GM12878 (cell line): Measurements from ENCODE around the gene ADGRV1. TPM values are rescaled to one million over a fixed set of nuclear protein-coding genes. Genes with fewer than 3 reads are reported as not detected.

Experiments used
- ATAC-seq: fragments of 200-7000 bp; cut with Tn5 transposase; 3 replicates; pipeline ENCODE4 v1.9.1; 2020; ENCODE audit warnings: mild to moderate bottlenecking, moderate library complexity
- BruUV-seq: library from RNA; stranded (reverse); fragments of 400-500 nt; replicated peaks from 2 replicates; lab custom pipeline; 2021; lab: Mats Ljungman, UMichigan
- CTCF ChIA-PET: fragments of 300-600 bp; sonication (Branson Sonifier 250); formaldehyde crosslinking; extraction: SDS; loops from one replicate; lab custom pipeline; 2021; ENCODE audit warnings: inconsistent platforms; lab: Yijun Ruan, JAX
- POLR2A ChIA-PET: fragments of 350-600 bp; formaldehyde crosslinking; extraction: SDS; loops from one replicate; lab custom pipeline; 2021; ENCODE audit warnings: inconsistent platforms; lab: Charles Lee
- RAD21 ChIA-PET: fragments of 300-600 bp; sonication (Branson Sonifier 250); formaldehyde crosslinking; loops from one replicate; lab custom pipeline; 2023; ENCODE audit warnings: antibody characterized with exemption; ENCODE audit not compliant: unreplicated experiment; lab: Charles Lee
- SMC1A ChIA-PET: fragments of 300-600 bp; sonication (Branson Sonifier 250); formaldehyde crosslinking; loops from one replicate; lab custom pipeline; 2023; ENCODE audit not compliant: unreplicated experiment, uncharacterized antibody; lab: Charles Lee
- DNase-seq: peaks from one replicate; pipeline ENCODE4 v3.0.0-alpha.2; 2011; ENCODE audit warnings: low read depth, low spot score
- FAIRE-seq: peaks from 3 replicates; lab custom pipeline; 2011; peaks lifted over from hg19 to GRCh38; lab: Jason Lieb, UNC
- H2AFZ ChIP-seq: 2 replicates; pipeline ENCODE4 v1.6.0; 2011; ENCODE audit warnings: low read depth, low read length, control low read depth; ENCODE audit not compliant: control insufficient read depth
- H3K27ac ChIP-seq: 2 replicates; pipeline ENCODE4 v1.5.1; 2011; ENCODE audit warnings: control low read depth; ENCODE audit not compliant: control insufficient read depth, insufficient read depth
- H3K27me3 ChIP-seq, 2 experiments: replicated peaks in 1 of 2; 2 replicates each; pipeline versions ENCODE4 v1.6.0 to v1.6.1; 2011; ENCODE audit warnings: low read length in 1 of 2; ENCODE audit not compliant: control insufficient read depth in 2 of 2, insufficient read depth in 2 of 2
- H3K36me3 ChIP-seq, 2 experiments: 2 replicates each; pipeline ENCODE4 v1.5.1; 2011; ENCODE audit warnings: low read length in 1 of 2; ENCODE audit not compliant: control insufficient read depth in 2 of 2, insufficient read depth in 2 of 2
- H3K4me1 ChIP-seq: 2 replicates; pipeline ENCODE4 v1.6.1; 2011; ENCODE audit warnings: mild to moderate bottlenecking, low read length, moderate library complexity, mixed read lengths; ENCODE audit not compliant: control insufficient read depth, insufficient read depth
- H3K4me2 ChIP-seq: 2 replicates; pipeline ENCODE4 v1.6.0; 2011; ENCODE audit warnings: control low read depth; ENCODE audit not compliant: control insufficient read depth, insufficient read depth
- H3K4me3 ChIP-seq: fragments of 200-600 bp; sonication (generic); 2 replicates; pipeline ENCODE4 v1.5.1; 2016
- H3K79me2 ChIP-seq: 2 replicates; pipeline ENCODE4 v1.6.0; 2011; ENCODE audit warnings: low read length; ENCODE audit not compliant: control insufficient read depth, insufficient read depth
- H3K9ac ChIP-seq: 2 replicates; pipeline ENCODE4 v1.8.0; 2011; ENCODE audit warnings: low read length, control low read depth, mixed read lengths; ENCODE audit not compliant: control insufficient read depth, insufficient read depth
- H3K9me3 ChIP-seq: replicated peaks from 3 replicates; pipeline ENCODE4 v1.5.1; 2011; ENCODE audit warnings: mild to moderate bottlenecking, low read length; ENCODE audit not compliant: control insufficient read depth, insufficient read depth
- H4K20me1 ChIP-seq: 2 replicates; pipeline ENCODE4 v1.6.0; 2011; ENCODE audit not compliant: control insufficient read depth, insufficient read depth
- CEBPZ ChIP-seq: fragments of 150-350 bp; IDR thresholded peaks from 2 replicates; pipeline ENCODE4 v1.6.1; 2016; ENCODE audit warnings: low read depth, low read length
- CHD4 ChIP-seq: fragments of 200-600 bp; sonication (generic); IDR thresholded peaks from 2 replicates; pipeline ENCODE4 v1.6.1; 2016; ENCODE audit warnings: mild to moderate bottlenecking
- IRF5 ChIP-seq: fragments of 450-650 bp; IDR thresholded peaks from 2 replicates; pipeline ENCODE4 v1.6.1; 2017; ENCODE audit warnings: borderline replicate concordance
- JUNB ChIP-seq: IDR thresholded peaks from 2 replicates; pipeline ENCODE4 v1.6.1; 2016; ENCODE audit warnings: antibody characterized with exemption, mild to moderate bottlenecking
- MXI1 ChIP-seq: fragments of 150-350 bp; IDR thresholded peaks from 2 replicates; pipeline ENCODE4 v1.6.1; 2011; ENCODE audit warnings: low read depth, mild to moderate bottlenecking, inconsistent platforms, low read length, improper control_type of control experiment
- NR2F1 ChIP-seq: fragments of 450-650 bp; conservative IDR thresholded peaks from 2 replicates; pipeline ENCODE4 v1.6.1; 2017; ENCODE audit warnings: mild to moderate bottlenecking
- RELA ChIP-seq: fragments of 450-650 bp; IDR thresholded peaks from 2 replicates; pipeline ENCODE4 v1.8.0; 2014; ENCODE audit warnings: borderline replicate concordance; ENCODE audit not compliant: partially characterized antibody
- ZBTB4 ChIP-seq: fragments of 450-650 bp; formaldehyde crosslinking; IDR thresholded peaks from 2 replicates; pipeline ENCODE4 v1.4.0; 2022; ENCODE audit warnings: mild to moderate bottlenecking, moderate library complexity
- ZNF384 ChIP-seq: IDR thresholded peaks from 2 replicates; pipeline ENCODE4 v1.6.1; 2012; ENCODE audit warnings: low read depth, mild to moderate bottlenecking, low read length, improper control_type of control experiment, borderline replicate concordance
- ZSCAN29 ChIP-seq: fragments of 450-650 bp; IDR thresholded peaks from 2 replicates; pipeline ENCODE4 v1.6.1; 2017; ENCODE audit warnings: mild to moderate bottlenecking, moderate library complexity
- WGBS: methylation state at CpG from one replicate; pipeline ENCODE4 v1.1.6; 2016; ENCODE audit warnings: low lambda C conversion rate; ENCODE audit not compliant: insufficient replicate concordance, insufficient coverage; ENCODE audit errors: missing lambda C conversion rate; 5-methylcytosine and 5-hydroxymethylcytosine counted together
- in situ Hi-C: fragments of 300-500 bp; cut with MboI; formaldehyde crosslinking; loops from 9 replicates; pipeline ENCODE4 v1.14.3; 2018; ENCODE audit warnings: mixed read lengths
- intact Hi-C: fragments of 100-400 bp; cut with micrococcal nuclease; formaldehyde crosslinking; loops from one replicate; pipeline ENCODE4 v1.14.2; 2022; ENCODE audit not compliant: unreplicated experiment
- polyA plus RNA-seq, 11 experiments: library from polyadenylated mRNA; depleted of rRNA in 4 of 11; unstranded in 6 of 11; stranded (reverse) in 5 of 11; fragments of >200 nt; fragmentation: Nextera tagmentation in 4 of 11; fragmentation: Illumina TruSeq in 1 of 11; extraction: Ambion mirVana in 4 of 11; extraction: Trizol in 1 of 11; gene quantifications; 1 replicate in 1 of 11; 2 replicates in 10 of 11; pipeline versions ENCODE4 v1.2.1 to v1.2.3, GENCODE V29; 2011 to 2016; ENCODE audit warnings: inconsistent platforms in 2 of 11, missing spikeins in 2 of 11, low read depth in 1 of 11
- total RNA-seq, 4 experiments: library from RNA; depleted of rRNA in 3 of 4; stranded (reverse); fragments of >200 nt in 3 of 4; fragmentation: Illumina TruSeq in 1 of 4; extraction: Trizol in 1 of 4; gene quantifications; 2 replicates each; pipeline versions ENCODE4 v1.2.1 to v1.2.3, GENCODE V29; 2013 to 2021
- TF ChIP-seq, protein P1 (sequence below): fragments of 450-650 bp; IDR thresholded peaks from 2 replicates; pipeline ENCODE4 v1.6.1; 2018; ENCODE audit warnings: mild to moderate bottlenecking, low read depth, moderate library complexity; ENCODE audit not compliant: partially characterized antibody
- TF ChIP-seq, protein P2 (sequence below): fragments of 450-650 bp; IDR thresholded peaks from 2 replicates; pipeline ENCODE4 v1.6.1; 2014; ENCODE audit warnings: mild to moderate bottlenecking

Gene ADGRV1
- total and polyA plus RNA-seq, 10 of the 15 experiments (the other 5 are each of a cell fraction or from before 2014, with no cell fraction given), result 0.04 to 8.1 (median 0.16) TPM; not detected in 1

GRCh38 chr5:91170266-91170665 is 611.7 kb downstream of the ADGRV1 start:
- Histone ChIP-seq H3K27ac (no peak overlapping the region), H3K27me3 (no peaks in the 10 kb centered on the region), H3K36me3 (no peaks in the 10 kb centered on the region), H2AFZ (no peak overlapping the region), H3K4me1 (no peaks in the 10 kb centered on the region), H4K20me1 (no peaks in the 10 kb centered on the region), H3K79me2 (no peaks in the 10 kb centered on the region), H3K4me3 (no peak overlapping the region), H3K4me2 (no peak overlapping the region), H3K9me3 (no peaks in the 10 kb centered on the region), H3K9ac (no peak overlapping the region)
- RAD21 ChIA-PET, result interaction anchor here (0.8 kb wide), 1 partner anchor 13 kb away, joined by 3 read pairs; no protein-coding TSS in a partner anchor
- CTCF ChIA-PET, result interaction anchor here (1.1 kb wide), 1 partner anchor 12 kb away, joined by 3 read pairs; no protein-coding TSS in a partner anchor
- FAIRE-seq (no peak), DNase-seq (no peak), ATAC-seq (no peak)
- in situ Hi-C loops, result no loop called here
- SMC1A ChIA-PET, result interaction anchor here (1.2 to 1.6 kb wide), 2 partner anchors 13 kb away, joined by 3 to 6 read pairs; no protein-coding TSS in a partner anchor
- intact Hi-C loops, result no loop called here
- 0% methylated on average over 1 of the region's 1 CpG for WGBS
- POLR2A ChIA-PET, result no interaction called here
- BruUV-seq, result no TSS peak
- TF ChIP-seq NR2F1 (no peak), ZBTB4 (CRISPR knock-in tag) (no peak), ZSCAN29 (no peak), MXI1 (no peak), RELA (no peak), CEBPZ (no peak), ZNF384 (no peak), IRF5 (no peak), CHD4 (no peak), JUNB (no peak)
- TF ChIP-seq, protein P1, sequence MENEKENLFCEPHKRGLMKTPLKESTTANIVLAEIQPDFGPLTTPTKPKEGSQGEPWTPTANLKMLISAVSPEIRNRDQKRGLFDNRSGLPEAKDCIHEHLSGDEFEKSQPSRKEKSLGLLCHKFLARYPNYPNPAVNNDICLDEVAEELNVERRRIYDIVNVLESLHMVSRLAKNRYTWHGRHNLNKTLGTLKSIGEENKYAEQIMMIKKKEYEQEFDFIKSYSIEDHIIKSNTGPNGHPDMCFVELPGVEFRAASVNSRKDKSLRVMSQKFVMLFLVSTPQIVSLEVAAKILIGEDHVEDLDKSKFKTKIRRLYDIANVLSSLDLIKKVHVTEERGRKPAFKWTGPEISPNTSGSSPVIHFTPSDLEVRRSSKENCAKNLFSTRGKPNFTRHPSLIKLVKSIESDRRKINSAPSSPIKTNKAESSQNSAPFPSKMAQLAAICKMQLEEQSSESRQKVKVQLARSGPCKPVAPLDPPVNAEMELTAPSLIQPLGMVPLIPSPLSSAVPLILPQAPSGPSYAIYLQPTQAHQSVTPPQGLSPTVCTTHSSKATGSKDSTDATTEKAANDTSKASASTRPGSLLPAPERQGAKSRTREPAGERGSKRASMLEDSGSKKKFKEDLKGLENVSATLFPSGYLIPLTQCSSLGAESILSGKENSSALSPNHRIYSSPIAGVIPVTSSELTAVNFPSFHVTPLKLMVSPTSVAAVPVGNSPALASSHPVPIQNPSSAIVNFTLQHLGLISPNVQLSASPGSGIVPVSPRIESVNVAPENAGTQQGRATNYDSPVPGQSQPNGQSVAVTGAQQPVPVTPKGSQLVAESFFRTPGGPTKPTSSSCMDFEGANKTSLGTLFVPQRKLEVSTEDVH, result no peak
- TF ChIP-seq, protein P2, sequence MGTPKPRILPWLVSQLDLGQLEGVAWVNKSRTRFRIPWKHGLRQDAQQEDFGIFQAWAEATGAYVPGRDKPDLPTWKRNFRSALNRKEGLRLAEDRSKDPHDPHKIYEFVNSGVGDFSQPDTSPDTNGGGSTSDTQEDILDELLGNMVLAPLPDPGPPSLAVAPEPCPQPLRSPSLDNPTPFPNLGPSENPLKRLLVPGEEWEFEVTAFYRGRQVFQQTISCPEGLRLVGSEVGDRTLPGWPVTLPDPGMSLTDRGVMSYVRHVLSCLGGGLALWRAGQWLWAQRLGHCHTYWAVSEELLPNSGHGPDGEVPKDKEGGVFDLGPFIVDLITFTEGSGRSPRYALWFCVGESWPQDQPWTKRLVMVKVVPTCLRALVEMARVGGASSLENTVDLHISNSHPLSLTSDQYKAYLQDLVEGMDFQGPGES, result no peak
